Measurements from ENCODE around the gene PON2.

DNA sequence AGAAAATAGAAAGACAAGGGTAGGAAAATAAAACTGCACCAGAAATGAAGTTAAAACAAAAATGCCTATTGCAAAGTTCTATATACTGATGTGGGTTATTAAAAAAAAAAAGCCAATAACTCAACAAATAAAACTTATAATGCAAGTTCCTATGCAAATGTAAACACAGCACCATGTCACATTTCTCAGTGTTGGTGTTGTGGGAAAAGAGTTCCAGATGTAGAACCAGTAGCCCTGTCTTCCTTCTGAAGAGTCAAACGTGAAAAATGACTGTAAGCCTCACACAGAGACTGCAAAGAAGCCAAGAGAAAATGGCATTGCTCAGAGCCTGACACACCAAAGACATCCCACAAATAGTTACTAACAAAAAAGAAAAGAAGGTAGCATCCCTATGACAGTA, 10.1 kb downstream of the PON2 start:
- TF ChIP-seq, protein P1, sequence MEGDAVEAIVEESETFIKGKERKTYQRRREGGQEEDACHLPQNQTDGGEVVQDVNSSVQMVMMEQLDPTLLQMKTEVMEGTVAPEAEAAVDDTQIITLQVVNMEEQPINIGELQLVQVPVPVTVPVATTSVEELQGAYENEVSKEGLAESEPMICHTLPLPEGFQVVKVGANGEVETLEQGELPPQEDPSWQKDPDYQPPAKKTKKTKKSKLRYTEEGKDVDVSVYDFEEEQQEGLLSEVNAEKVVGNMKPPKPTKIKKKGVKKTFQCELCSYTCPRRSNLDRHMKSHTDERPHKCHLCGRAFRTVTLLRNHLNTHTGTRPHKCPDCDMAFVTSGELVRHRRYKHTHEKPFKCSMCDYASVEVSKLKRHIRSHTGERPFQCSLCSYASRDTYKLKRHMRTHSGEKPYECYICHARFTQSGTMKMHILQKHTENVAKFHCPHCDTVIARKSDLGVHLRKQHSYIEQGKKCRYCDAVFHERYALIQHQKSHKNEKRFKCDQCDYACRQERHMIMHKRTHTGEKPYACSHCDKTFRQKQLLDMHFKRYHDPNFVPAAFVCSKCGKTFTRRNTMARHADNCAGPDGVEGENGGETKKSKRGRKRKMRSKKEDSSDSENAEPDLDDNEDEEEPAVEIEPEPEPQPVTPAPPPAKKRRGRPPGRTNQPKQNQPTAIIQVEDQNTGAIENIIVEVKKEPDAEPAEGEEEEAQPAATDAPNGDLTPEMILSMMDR (IDR thresholded peaks at IDR 0.05): no peak
- TF ChIP-seq EP300 (IDR thresholded peaks at IDR 0.05) (no peak), POLR2A (IDR thresholded peaks at IDR 0.05) (no peak)

All from upper lobe of left lung (tissue), 4 donors.